NOMO-1 (cell line): Measurements from ENCODE around the gene MOSMO.

Experiments
- DNase-seq, 2 experiments: peaks; one replicate each; lab custom pipeline; 2025; ENCODE audit not compliant: unreplicated experiment in 2 of 2; lab: John Stamatoyannopoulos, UW

MOSMO gene

GRCh38 chr16:22007509-22008214, at the start of gene MOSMO:
Gene MOSMO (plus strand): TSS chr16:22008111. CDS start chr16:22008302, 191 bp downstream.
- DNase-seq: peak; percentile 59 to 83

DNA sequence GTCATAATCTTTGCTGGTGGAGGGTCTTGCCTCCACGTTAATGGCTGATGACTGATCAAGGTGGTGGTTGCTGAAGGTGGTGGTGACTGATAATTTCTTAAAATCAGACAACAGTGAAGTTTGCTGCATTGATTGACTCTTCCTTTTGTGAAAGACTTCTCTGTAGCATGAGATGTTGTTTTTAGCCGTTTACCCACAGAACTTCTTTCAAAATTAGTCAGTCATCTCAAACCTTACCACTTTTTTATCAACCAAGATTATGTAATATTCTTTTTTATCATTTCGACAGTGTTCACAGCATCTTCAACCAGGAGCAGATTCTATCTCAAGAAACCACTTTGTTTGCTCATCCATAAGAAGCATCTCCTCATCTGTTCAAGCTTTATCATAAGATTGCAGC, 48.9 kb upstream of the MOSMO start:
- DNase-seq: peak in 1 of 2 experiments; percentile 14

- no peak for DNase-seq
Measured at GRCh38 chr16:21962475-21962874, 45.4 kb upstream of the MOSMO start.

DNA sequence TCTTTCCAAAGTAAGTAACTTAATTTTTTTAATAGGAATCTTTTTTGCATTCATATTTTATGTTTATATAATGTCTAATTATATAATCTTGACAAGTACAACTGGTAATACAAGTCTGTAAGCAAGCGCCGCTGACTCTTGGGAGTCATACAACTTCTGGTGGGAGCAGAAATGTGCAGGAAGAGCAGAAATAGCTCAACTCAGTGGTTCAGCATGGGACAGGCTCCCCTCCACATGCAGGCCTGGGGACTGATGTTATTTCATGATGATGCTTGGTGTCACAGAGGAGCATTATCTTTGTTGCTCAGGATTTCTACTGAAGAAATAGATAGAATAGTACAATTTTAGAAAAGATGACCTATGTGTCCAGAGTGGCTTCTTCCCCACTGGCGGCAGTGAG, 44.0 kb upstream of the MOSMO start:
- no peak for DNase-seq

DNA sequence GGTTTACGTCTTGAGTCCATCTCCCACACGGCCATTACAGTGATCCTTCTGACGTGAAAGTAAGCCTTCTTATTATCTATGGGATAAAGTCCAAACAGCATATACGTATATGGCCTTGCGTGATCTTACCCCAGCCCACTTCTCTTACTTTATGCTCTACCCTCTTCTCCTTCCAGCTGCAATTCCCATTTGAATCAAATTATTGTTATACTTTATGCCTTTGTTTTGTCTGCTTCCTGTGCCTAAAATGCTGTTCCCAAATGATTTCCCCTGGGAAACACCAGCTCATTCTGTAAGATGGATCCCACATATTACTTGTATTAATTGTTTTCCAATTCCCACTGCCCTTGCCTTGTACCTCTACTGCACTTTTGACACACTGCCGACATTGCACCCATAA, 43.6 kb upstream of the MOSMO start:
- no peak for DNase-seq

DNA sequence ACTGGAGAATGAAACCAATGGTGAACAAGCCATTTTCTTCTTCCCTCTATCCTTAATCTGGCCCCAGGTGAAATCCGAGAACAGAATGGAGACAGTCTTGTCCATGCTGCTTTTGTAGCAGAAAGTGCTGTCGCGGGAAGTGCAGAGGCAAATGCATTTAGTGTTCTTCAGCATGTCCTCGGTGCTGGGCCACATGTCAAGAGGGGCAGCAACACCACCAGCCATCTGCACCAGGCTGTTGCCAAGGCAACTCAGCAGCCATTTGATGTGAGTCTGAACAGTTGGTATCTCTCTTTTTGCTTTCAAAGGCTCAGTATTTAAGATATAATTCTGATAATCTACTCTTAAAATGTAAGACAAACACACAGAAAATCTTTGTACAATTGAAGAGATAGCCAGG, 36.1 kb upstream of the MOSMO start:
- no peak for DNase-seq

DNA sequence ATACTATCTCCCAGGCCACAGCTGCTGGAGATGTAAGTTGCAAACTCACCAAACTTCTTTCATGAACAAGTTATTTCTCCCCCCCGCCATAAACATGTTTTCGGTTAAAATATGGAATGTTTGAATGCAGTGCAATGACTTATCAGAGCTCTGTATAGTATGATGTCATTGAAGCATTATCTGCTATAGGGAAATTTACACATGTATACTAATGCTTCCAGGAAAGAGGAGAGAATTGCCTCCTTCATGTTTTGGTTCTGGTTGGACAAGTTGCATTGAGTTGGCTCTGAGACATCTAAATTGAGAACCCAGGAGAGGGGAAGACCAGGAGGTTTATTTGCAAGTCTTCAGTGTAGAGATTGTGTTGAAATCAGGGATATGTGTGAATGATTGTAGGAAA, 34.0 kb upstream of the MOSMO start:
- no peak for DNase-seq

DNA sequence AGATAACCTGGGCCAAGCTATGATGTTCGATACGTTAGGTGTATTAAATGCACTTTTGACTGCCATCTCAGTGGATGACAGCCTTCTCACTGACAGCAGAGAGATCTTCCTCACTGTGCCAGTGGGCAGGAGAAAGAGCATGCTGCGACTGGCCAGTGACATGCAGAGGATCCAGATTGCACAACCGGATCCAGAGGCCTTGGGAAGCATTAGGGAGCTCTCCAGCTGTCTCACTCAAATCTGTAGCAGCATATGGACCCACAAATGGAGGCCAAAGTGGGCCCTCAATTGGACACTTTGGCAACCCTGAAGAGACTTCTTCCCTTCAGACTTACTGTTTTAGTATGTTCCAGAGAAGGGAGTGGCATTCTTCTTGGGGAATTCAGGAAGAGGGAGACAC, 27.9 kb upstream of the MOSMO start:
- no peak for DNase-seq

DNA sequence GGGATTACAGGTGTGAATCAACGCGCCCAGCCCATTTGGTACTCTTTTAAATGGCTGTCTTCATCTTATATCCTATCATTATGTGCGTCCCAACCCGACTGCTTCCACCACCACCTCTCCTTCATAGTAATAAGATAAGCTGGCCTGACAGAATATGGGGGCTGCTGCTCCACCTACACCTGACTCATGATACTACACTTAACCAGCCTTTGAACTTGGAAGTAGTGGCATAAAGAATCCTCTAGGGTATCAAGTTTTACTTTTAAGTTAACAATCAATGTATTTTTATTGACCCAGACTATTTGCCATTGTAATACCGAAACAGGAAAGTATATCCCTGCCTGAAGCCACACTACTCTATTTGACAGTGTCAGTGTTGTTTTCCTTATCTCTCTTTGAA, 25.8 kb upstream of the MOSMO start:
- DNase-seq: no peak

- no peak for DNase-seq
Measured at GRCh38 chr16:21984062-21984461, 23.8 kb upstream of the MOSMO start.

DNA sequence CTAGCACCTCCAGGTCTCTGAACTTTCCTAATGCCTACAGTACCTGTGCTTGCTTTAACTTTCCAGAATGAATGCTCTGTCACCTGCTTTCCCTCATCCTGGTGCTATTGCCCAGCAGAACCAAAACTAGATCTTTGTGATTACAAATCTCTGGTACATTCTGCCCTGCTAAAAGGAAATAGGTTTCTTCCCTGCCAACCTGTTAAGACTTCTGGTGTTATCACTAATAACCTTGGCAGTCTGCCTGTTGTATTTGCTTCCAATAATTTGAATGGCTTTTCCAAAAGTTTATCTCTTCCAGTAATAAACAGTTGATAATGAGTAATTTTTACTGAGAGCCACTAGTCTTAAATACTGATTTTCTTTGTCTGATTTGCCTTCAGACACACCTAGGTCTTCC, 22.4 kb upstream of the MOSMO start:
- DNase-seq: no peak

GRCh38 chr16:21986692-21987246, 21.1 kb upstream of the MOSMO start:
- DNase-seq: no peak

DNA sequence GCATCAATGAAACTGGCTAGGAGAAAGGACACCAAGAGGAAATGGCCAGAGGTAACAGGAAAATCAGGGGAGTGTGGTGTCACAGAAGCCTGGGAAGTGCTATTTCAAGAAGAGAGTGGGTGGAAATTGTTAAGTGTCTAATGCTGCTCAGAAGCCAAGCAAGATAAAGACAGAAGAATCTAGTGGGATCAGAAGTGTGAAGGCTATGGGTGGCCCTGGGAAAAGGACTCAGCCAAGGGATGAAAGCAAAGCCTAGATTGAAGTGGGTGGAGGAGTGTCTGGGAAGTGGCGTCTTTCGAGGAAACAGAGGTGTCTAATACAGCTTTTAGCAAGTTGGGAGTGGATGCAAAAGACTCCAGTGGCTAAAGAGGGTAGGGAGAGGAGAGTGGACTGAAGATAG, 20.4 kb upstream of the MOSMO start:
- no peak for DNase-seq

DNA sequence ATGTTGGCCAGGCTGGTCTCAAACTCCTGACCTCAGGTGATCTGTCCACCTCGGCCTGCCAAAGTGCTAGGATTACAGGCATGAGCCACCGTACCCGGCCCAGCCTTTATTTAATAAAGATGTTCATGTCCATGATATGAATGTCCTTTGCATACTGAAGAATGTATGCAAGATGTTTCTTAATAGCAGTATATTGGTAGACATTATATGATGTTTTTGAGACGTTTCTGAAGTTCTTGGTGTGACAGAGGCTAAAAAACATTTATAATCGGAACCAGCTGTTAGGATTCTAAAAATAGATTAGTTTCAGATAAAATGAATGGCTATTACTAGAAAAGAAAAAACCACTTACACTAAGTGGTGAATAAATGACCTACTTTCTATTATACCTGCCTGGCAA, 18.8 kb upstream of the MOSMO start:
- no peak for DNase-seq

DNA sequence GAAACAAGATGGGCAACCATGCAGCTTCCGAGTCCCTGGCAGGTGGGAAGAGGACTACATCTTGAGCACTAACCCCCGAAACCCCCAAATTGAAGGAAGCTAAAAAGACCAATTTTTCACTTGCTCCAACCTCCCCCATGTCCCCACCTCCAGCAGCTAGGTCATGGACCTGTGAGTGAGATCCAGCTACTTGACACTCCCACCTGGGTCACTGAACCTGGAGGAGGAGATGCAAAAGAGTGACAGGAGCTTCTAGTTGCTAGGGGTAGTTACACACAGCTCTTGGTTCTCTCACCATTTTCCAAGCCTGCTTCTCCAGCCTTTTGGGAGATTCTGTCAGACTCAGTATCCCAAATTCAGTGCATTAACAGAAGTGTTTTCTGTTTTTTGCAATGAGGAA, 18.2 kb upstream of the MOSMO start:
- DNase-seq: no peak

- DNase-seq: no peak
Measured at GRCh38 chr16:21990381-21990944, 17.4 kb upstream of the MOSMO start.

DNA sequence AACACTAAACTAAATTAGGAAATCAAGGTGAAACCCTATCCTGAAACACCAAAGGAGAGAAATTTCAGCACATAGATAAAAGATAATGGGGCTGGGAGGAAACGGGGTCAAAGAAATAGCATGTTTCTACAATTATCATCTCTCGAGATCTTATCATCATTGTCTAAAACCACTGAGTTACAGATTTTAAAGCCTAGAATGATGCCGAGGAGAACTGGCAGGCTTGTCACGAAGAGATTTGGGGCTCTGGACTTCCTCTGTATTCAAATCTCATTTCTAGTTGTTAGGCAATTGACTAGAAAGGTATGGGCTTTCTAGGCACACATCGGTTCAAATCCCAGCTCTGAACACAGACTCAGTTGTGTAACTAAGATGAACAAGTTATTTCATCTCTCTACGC, 16.3 kb upstream of the MOSMO start:
- DNase-seq: no peak

DNA sequence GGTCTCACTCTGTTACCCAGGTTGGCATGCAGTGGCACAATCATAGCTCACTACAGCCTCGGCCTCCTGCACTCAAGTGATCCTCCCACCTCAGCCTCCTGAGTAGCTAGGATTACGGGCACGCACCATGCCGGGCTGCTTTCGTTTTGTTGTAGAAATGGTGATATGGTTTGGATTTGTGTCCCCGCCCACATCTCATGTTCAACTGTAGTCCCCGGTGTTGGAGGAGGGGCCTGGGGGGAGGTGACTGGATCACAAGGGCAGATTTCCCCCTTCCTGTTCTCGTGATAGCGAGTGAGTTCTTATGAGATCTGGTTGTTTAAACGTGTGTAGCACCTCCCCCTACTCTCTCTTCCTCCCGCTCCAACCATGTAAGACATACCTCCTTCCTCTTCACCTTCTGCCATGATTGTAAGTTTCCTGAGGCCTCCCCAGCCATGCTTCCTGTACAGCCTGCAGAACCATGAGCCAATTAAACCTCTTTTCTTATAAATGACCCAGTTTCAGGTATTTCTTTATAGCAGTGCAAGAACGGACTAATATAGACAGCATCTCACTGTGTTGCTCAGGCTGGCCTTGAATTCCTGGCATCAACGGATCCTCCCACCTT, 12.9 kb upstream of the MOSMO start:
- no peak for DNase-seq

- no peak for DNase-seq
Measured at GRCh38 chr16:21996923-21997696, 10.8 kb upstream of the MOSMO start.

DNA sequence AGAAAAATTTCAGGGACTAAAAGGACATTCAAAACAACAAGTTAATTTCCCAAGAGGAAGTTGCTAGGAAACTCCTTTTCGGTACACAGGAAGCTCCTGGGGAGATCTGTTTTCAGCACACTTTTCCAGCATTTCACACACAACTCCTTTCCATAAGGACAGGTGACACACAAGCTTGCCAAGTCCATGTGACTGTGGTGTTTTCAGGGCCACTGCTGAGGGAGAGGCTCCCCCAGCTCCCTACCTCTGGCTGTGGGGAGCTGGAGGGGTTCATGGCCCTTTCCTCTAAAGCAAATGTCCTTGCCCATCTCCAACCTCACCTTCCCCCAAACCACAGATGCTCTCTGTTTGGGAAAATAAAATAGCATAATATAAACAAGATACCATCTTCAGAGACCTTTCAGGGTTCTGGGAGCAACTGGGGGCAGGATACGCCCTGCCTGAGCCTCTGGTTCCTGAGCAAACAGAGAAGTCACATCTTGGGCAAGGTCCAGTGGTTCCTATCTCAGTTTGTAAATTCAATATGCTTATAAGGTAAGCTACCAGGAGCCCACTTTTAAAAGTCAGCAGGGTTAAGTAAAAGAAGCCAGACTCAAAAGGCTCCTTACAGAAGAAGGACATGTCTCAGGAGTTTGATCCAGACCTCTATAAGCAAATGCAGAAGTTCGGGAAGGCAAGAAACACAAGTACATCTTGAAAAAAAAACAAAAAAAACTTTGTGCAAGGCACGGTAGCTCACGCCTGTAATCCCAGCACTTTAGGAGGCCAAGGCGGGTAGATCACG, 10.0 kb upstream of the MOSMO start:
- no peak for DNase-seq

DNA sequence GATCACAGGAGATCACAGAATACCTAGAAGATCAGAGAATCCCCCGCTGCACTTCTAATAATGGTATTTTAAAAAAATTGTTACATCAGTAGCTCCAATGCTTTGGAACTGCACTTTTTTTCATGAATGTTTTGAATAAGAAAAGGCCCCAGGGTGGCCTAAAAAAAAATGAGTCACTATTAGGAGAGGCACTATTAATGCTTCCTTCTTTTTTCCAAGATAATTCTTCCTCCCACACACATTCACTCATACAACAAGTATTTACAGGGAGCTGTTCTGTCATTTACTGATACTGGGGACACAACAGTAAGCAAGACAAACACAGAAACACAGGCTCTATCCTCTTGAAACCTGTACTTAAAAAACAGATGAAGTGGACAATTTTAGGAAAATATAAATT, 6.3 kb upstream of the MOSMO start:
- DNase-seq: no peak
